Kidney (tissue), 14 donors: ENCODE measurements around the gene SCIN. TPM values are rescaled to one million over a fixed set of nuclear protein-coding genes. Genes with fewer than 3 reads are reported as not detected.
"Not testable (repeated sequence)": the region's sequence is repeated elsewhere in the genome, so short reads cannot be mapped to it uniquely, and the experiment has no call there.

ENCODE experiments used
- DNase-seq, 5 donors: peaks; one replicate each; pipeline ENCODE4 v3.0.0-alpha.2; 2013 to 2020
- FAIRE-seq: peaks from 2 replicates; lab custom pipeline; 2012; peaks lifted over from hg19 to GRCh38; lab: Jason Lieb, UNC
- H3K27ac ChIP-seq, 2 donors: one replicate each; pipeline ENCODE4 v1.7.0; 2013; ENCODE audit warnings: low read depth in 2 of 2, low read length in 2 of 2, inconsistent platforms in 1 of 2
- H3K27me3 ChIP-seq: one replicate; pipeline ENCODE4 v1.7.1; 2013; ENCODE audit warnings: low read length, inconsistent platforms; ENCODE audit not compliant: control insufficient read depth, insufficient read depth
- H3K36me3 ChIP-seq, 3 donors: one replicate each; pipeline versions ENCODE4 v1.7.0 to v1.7.1; 2013; ENCODE audit warnings: low read length in 3 of 3, control low read depth in 1 of 3, inconsistent platforms in 1 of 3; ENCODE audit not compliant: insufficient read depth in 3 of 3, control insufficient read depth in 2 of 3
- H3K4me1 ChIP-seq, 3 donors: one replicate each; pipeline versions ENCODE4 v1.7.0 to v1.7.1; 2013; ENCODE audit warnings: low read length in 3 of 3, inconsistent platforms in 1 of 3, low read depth in 1 of 3; ENCODE audit not compliant: control insufficient read depth in 2 of 3, insufficient read depth in 2 of 3
- H3K4me3 ChIP-seq, 3 donors: one replicate each; pipeline versions ENCODE4 v1.7.0 to v1.8.1; 2013; ENCODE audit warnings: low read length in 3 of 3, control low read depth in 1 of 3, inconsistent platforms in 1 of 3
- H3K9ac ChIP-seq, 3 donors: one replicate each; pipeline versions ENCODE4 v1.7.0 to v1.7.1; 2013; ENCODE audit warnings: low read length in 3 of 3, control low read depth in 1 of 3, inconsistent platforms in 1 of 3
- H3K9me3 ChIP-seq, 3 donors: one replicate each; pipeline versions ENCODE4 v1.7.0 to v1.7.1; 2013; ENCODE audit warnings: low read length in 3 of 3, control low read depth in 1 of 3, inconsistent platforms in 1 of 3; ENCODE audit not compliant: control insufficient read depth in 2 of 3, insufficient read depth in 1 of 3
- intact Hi-C: fragments of 100-400 bp; cut with DNase I; formaldehyde crosslinking; loops from one replicate; pipeline ENCODE4 v1.11.1; 2022
- polyA plus RNA-seq: library from polyadenylated mRNA; stranded (reverse); fragments of 350-450 nt; fragmentation: Illumina TruSeq; extraction: RNeasy Lipid Tissue Mini Kit (QIAGEN cat#74804); gene quantifications from one replicate; pipeline ENCODE4 v1.2.3, GENCODE V29; 2014; ENCODE audit warnings: low read depth, low replicate concordance; ENCODE audit not compliant: insufficient read depth
- total RNA-seq: library from RNA; stranded (reverse); fragmentation: NEBNext Ultra II Directional; extraction: Animal tissue kit (Norgen Biotek cat#: 25700); gene quantifications from one replicate; pipeline ENCODE4 v1.2.1, GENCODE V29; 2021
- TF ChIP-seq, protein P1 (sequence below): IDR thresholded peaks from 3 replicates; pipeline ENCODE4 v1.5.1; 2012; ENCODE audit warnings: mild to moderate bottlenecking, moderate library complexity, borderline replicate concordance; ENCODE audit not compliant: insufficient read depth; ENCODE audit errors: extremely low read depth
- donor health status: control.
- donor health status: control.
- donor health status: control.
- donor health status: control.
- donor health status: control.
- donor health status: DM: yes; HTN: yes; CAD: no.
- donor health status: Normal renal cell carcinoma (clear cell type).

SCIN gene
- total and polyA plus RNA-seq, 2 donors from 2014 or later: 62.8 to 141 TPM

DNA sequence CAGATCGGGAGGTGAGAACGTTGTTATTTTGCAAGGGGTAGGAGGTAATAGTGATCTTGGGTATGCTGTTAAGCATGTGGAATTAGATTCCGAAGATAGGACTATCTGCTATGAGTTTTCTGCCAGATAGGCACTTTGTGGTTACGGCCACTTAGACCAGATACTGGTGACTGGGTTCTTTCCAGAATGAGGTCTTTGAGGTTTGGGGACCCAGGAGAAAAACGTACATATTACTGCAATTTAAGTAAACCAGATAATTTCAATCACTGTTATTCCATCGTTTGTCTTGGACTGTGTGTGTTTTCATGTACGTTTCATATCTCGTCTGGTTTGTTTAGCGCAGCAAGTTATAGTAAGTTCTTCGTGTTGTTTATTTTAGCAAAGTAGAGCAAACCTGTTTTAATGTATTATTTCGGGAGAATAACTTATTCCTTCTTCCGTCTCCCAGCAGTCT lies 117.2 kb downstream of the SCIN start:
- H3K4me3 ChIP-seq: peak overlapping the region; percentile 81 to 100 (median 96)
- TF ChIP-seq, protein P1, sequence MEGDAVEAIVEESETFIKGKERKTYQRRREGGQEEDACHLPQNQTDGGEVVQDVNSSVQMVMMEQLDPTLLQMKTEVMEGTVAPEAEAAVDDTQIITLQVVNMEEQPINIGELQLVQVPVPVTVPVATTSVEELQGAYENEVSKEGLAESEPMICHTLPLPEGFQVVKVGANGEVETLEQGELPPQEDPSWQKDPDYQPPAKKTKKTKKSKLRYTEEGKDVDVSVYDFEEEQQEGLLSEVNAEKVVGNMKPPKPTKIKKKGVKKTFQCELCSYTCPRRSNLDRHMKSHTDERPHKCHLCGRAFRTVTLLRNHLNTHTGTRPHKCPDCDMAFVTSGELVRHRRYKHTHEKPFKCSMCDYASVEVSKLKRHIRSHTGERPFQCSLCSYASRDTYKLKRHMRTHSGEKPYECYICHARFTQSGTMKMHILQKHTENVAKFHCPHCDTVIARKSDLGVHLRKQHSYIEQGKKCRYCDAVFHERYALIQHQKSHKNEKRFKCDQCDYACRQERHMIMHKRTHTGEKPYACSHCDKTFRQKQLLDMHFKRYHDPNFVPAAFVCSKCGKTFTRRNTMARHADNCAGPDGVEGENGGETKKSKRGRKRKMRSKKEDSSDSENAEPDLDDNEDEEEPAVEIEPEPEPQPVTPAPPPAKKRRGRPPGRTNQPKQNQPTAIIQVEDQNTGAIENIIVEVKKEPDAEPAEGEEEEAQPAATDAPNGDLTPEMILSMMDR: no peak
- H3K27ac ChIP-seq: peak overlapping the region in 1 of 2 donors; percentile 53
- DNase-seq: no peak
- no peaks in the 10 kb centered on the region for H3K36me3 ChIP-seq
- H3K27me3 ChIP-seq: no peaks in the 10 kb centered on the region
- intact Hi-C loops: no loop called here
- no peaks in the 10 kb centered on the region for H3K9me3 ChIP-seq
- no peak for FAIRE-seq
- peaks cover 0 to 2% (median 0%) of the 10 kb centered on the region in 3 donors for H3K4me1 ChIP-seq
- H3K9ac ChIP-seq: peak overlapping the region; percentile 57 to 96 (median 92)

DNA sequence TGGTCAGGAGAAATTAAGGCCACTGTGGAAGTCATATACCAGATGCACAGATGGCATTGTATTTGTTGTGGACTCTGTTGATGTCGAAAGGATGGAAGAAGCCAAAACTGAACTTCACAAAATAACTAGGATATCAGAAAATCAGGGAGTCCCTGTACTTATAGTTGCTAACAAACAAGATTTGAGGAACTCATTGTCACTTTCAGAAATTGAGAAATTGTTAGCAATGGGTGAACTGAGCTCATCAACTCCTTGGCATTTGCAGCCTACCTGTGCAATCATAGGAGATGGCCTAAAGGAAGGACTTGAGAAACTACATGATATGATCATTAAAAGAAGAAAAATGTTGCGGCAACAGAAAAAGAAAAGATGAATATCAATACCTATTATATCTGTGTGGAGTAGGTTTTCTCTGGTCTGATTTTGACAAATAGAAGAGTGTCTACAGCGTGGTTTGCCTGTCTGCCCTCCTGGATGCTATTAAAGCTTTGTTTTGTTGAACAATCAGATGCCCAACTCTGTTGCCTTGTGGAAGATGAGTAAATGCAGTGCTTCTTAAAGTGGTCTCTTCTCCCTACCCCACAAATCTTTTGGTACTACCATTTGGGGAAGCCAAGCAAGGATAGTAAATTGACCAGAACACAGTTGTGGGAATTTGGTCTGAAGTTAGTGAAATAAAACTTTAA lies 118.1 kb downstream of the SCIN start:
- H3K9me3 ChIP-seq, H3K36me3 ChIP-seq, DNase-seq, H3K4me1 ChIP-seq, intact Hi-C loops, FAIRE-seq, H3K27me3 ChIP-seq, H3K27ac ChIP-seq: not testable (repeated sequence)
- H3K9ac ChIP-seq: peak overlapping the region in 1 of 3 donors; percentile 32
- H3K4me3 ChIP-seq: peak overlapping the region in 2 of 3 donors; percentile 40 to 50

DNA sequence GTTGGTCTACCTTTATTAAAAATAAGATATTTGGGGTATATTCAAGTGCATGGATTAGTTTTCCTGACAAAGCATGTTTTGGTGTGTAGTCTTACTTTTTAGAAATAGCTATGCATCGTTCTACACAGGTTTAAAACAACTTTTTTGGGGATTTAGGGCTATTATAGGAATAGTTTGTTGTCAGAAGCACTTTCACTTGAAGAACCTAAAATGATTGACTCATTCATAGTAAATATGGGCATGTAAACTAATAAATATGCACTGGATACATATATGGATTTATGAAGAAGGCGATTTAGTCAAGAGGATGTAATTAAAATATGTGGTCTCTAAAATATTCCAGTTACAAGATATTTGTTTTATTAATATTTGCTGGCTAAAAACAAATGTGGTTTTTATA lies 118.9 kb downstream of the SCIN start:
- Histone ChIP-seq H3K4me3 (peak overlapping the region; percentile 11 to 50 (median 40)), H3K27ac (no peak overlapping the region), H3K27me3 (no peaks in the 10 kb centered on the region), H3K9ac (peak overlapping the region in 1 of 3 donors; percentile 32), H3K4me1 (peaks cover 0 to 2% (median 0%) of the 10 kb centered on the region in 3 donors), H3K9me3 (no peaks in the 10 kb centered on the region), H3K36me3 (no peaks in the 10 kb centered on the region)
- no peak for FAIRE-seq
- DNase-seq: no peak
- TF ChIP-seq, protein P1: no peak
- intact Hi-C loops: no loop called here

DNA sequence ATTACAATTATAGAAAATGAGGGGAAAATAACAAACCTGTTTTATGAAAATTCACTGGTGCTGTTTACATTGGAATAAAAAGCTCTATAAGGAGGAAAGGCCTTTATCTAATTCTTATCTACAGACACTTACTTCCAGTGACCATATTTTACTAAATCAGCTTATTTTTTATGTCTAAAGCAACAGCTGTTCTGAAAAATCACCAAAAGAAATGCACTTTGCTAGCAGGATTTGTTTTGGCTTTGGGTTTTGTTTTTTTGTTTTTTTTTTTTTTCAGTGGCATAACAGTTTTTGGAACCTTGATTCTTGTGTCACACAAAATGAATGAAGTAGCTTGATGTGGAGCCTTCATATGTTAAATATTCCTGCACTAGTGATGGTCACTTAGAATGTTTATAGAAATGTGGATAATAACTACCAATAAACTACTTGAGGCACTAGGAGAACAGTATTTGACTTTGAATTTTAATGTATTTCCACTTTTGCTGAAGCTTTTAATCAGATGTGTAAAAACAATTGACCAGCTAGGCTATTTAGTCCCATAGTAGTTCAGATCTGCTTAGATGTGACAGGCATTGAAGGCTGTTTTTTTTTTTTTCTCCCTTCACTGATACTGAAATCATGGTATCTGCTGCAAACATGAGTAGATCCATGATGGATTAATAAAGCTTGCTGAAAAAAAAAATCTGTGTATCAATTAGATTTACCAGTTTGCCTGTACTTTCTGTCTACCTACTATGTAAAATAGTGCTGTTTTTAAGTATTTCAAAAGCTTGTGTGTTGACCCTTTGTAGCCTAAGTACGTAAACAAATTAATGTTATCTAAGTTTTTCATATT lies 119.7 kb downstream of the SCIN start:
- H3K4me1 ChIP-seq: peaks cover 0 to 2% (median 0%) of the 10 kb centered on the region in 3 donors
- no peaks in the 10 kb centered on the region for H3K27me3 ChIP-seq
- intact Hi-C loops: no loop called here
- H3K9ac ChIP-seq: peak overlapping the region in 1 of 3 donors; percentile 2
- no peak for FAIRE-seq
- no peaks in the 10 kb centered on the region for H3K9me3 ChIP-seq
- H3K27ac ChIP-seq: no peak overlapping the region
- DNase-seq: no peak
- TF ChIP-seq, protein P1: no peak
- peak overlapping the region in 2 of 3 donors; percentile 0 to 5 for H3K4me3 ChIP-seq
- H3K36me3 ChIP-seq: no peaks in the 10 kb centered on the region

DNA sequence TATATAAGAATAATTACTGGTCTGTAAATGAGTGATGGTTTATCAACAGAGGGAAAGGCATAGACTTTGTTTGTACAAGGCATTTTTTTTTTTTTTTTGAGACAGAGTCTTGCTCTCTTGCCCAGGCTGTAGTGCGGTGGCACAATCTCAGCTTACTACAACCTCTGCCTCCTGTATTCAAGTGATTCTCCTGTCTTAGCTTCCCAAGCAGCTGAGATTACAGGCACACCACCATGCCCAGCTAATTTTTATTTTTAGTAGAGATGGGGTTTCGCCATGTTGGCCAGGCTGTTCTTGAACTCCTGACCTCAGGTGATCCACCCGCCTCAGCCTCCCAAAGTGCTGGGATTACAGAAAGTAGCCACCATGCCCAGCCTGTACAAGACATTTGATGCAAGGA lies 120.9 kb downstream of the SCIN start:
- DNase-seq, H3K9me3 ChIP-seq, intact Hi-C loops, H3K36me3 ChIP-seq, H3K4me1 ChIP-seq, H3K9ac ChIP-seq, FAIRE-seq, H3K27me3 ChIP-seq, H3K4me3 ChIP-seq, H3K27ac ChIP-seq: not testable (repeated sequence)
